Breast epithelium (tissue), 4 donors: ENCODE data around the gene FUT3. TPM values are rescaled to one million over a fixed set of nuclear protein-coding genes. Genes with fewer than 3 reads are reported as not detected.

ENCODE experiments used
- DNase-seq, 2 donors: peaks; one replicate each; pipeline ENCODE4 v3.0.0-alpha.2; 2019; ENCODE audit warnings: low spot score in 2 of 2
- H3K27ac ChIP-seq, 2 donors: fragments of 200-600 bp; sonication (generic) in 1 of 2; one replicate each; pipeline ENCODE4 v1.5.1; 2016 to 2019; ENCODE audit warnings: mild to moderate bottlenecking in 1 of 2
- H3K27me3 ChIP-seq, 2 donors: fragments of 200-600 bp; sonication (generic) in 1 of 2; one replicate each; pipeline versions ENCODE4 v1.5.1 to v1.6.0; 2017 to 2019; ENCODE audit warnings: control low read depth in 1 of 2, mild to moderate bottlenecking in 1 of 2
- H3K36me3 ChIP-seq: fragments of 200-600 bp; one replicate; pipeline ENCODE4 v1.5.1; 2019
- H3K4me1 ChIP-seq, 2 donors: fragments of 200-600 bp; sonication (generic); one replicate each; pipeline ENCODE4 v1.5.1; 2016 to 2019; ENCODE audit warnings: control low read depth in 1 of 2
- H3K4me3 ChIP-seq, 3 donors: fragments of 200-600 bp; sonication (generic); 1 replicate in 2 of 3; 2 replicates in 1 of 3; pipeline ENCODE4 v1.5.1; 2016 to 2019; ENCODE audit warnings: mild to moderate bottlenecking in 3 of 3, moderate library complexity in 2 of 3
- H3K9me3 ChIP-seq, 2 donors: fragments of 200-600 bp; sonication (generic) in 1 of 2; one replicate each; pipeline ENCODE4 v1.5.1; 2016 to 2019; ENCODE audit warnings: control low read depth in 1 of 2
- POLR2A ChIP-seq: fragments of 450-650 bp; IDR thresholded peaks from one replicate; pipeline ENCODE4 v1.6.1; 2016; ENCODE audit warnings: antibody characterized with exemption, mild to moderate bottlenecking, moderate library complexity
- POLR2AphosphoS5 ChIP-seq, 3 donors: sonication (generic); formaldehyde crosslinking; IDR thresholded peaks; one replicate each; pipeline ENCODE4 v1.6.1; 2017; ENCODE audit warnings: antibody characterized with exemption in 3 of 3
- intact Hi-C: fragments of 100-400 bp; cut with DNase I; formaldehyde crosslinking; loops from one replicate; pipeline ENCODE4 v1.15.1; 2023; ENCODE audit warnings: low total_unique reads
- total RNA-seq, 3 donors: library from RNA; depleted of rRNA; stranded (reverse); fragments of >200 nt; gene quantifications; one replicate each; pipeline ENCODE4 v1.1.0, GENCODE V29; 2016
- TF ChIP-seq, protein P1 (sequence below), 3 donors: fragments of 450-650 bp; IDR thresholded peaks; one replicate each; pipeline ENCODE4 v1.5.1; 2016 to 2017; ENCODE audit warnings: antibody characterized with exemption in 3 of 3, mild to moderate bottlenecking in 3 of 3, moderate library complexity in 3 of 3

Gene FUT3
- total RNA-seq, 3 donors from 2014 or later = 1.3 to 2.9 TPM; not detected in 1

DNA sequence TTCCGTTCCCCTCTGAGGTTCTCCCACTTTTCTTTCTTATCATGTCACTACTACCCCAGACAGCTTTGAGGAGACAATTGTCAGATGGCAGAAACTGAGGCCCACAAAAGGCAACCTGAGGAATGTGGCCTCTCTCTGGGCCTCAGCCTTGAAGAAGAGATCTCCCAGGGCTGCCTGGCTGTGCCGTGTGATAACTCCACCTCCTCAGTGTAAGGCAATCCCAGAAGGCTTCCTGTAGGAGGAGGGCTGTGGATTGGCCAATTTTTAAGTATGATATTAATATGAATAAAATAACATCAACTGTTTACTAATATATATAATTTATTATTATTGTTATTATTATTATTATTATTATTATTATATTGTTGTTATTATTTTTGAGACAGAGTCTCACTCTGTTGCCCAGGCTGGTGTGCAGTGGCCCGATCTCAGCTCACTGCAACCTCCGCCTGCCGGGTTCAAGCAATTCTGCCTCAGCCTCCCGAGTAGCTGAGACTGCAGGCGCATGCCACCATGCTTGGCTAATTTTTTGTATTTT lies 55.8 kb downstream of the FUT3 start:
- TF ChIP-seq, protein P1, sequence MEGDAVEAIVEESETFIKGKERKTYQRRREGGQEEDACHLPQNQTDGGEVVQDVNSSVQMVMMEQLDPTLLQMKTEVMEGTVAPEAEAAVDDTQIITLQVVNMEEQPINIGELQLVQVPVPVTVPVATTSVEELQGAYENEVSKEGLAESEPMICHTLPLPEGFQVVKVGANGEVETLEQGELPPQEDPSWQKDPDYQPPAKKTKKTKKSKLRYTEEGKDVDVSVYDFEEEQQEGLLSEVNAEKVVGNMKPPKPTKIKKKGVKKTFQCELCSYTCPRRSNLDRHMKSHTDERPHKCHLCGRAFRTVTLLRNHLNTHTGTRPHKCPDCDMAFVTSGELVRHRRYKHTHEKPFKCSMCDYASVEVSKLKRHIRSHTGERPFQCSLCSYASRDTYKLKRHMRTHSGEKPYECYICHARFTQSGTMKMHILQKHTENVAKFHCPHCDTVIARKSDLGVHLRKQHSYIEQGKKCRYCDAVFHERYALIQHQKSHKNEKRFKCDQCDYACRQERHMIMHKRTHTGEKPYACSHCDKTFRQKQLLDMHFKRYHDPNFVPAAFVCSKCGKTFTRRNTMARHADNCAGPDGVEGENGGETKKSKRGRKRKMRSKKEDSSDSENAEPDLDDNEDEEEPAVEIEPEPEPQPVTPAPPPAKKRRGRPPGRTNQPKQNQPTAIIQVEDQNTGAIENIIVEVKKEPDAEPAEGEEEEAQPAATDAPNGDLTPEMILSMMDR (IDR thresholded peaks at IDR 0.05) = no peak
- TF ChIP-seq POLR2A (no peak), POLR2AphosphoS5 (IDR thresholded peaks at IDR 0.05) (no peak)
- Histone ChIP-seq H3K9me3 (no peaks in the 10 kb centered on the region), H3K27me3 (no peaks in the 10 kb centered on the region), H3K36me3 (no peaks in the 10 kb centered on the region), H3K4me1 (no peaks in the 10 kb centered on the region), H3K27ac (no peak overlapping the region), H3K4me3 (no peak overlapping the region)
- DNase-seq = no peak
- intact Hi-C loops = loop anchor here (5.0 kb wide), 1 partner anchor 918 kb away; no protein-coding TSS in a partner anchor

DNA sequence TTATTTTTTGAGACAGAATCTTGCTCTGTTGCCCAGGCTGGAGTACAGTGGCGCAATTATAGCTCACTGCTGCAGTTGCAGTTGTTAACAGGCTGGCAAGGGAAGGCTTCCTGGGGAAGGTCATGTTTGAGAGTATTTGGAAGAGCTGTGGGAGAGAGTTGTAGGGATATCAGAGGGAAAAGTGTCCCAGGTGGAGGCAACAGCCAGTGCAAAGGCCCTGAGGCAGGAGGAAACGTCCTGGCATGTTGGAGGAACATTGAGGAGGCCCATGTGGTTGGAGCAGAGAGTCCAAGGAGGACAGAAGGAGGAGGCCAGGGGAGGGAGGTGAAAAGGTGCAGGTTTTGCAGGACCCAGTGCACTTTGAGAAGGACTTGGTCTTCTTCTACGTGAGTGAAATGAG lies 58.1 kb downstream of the FUT3 start:
- no peak for DNase-seq
- Histone ChIP-seq H3K4me1 (peaks cover 0 to 8% of the 10 kb centered on the region in 2 donors), H3K27me3 (no peaks in the 10 kb centered on the region), H3K9me3 (no peaks in the 10 kb centered on the region), H3K27ac (no peak overlapping the region), H3K36me3 (no peaks in the 10 kb centered on the region), H3K4me3 (no peak overlapping the region)
- intact Hi-C loops = no loop called here
- TF ChIP-seq, protein P1 (IDR thresholded peaks at IDR 0.05) = no peak
- TF ChIP-seq POLR2AphosphoS5 (IDR thresholded peaks at IDR 0.05) (no peak), POLR2A (no peak)

Other genes starting within 250 kb of the FUT3 start
- 10 to 100 TPM; 46.4 to 68.8 (median 62.1) TPM for gene SAFB2, start 228.7 kb downstream of the FUT3 start, total RNA-seq
- 100 to 1,000 TPM in 2 of 3 donors, 10 to 100 TPM in 1; 64.2 to 112 (median 111) TPM for gene SAFB, start 228.4 kb downstream of the FUT3 start, total RNA-seq
- gene MICOS13, start 170.9 kb downstream of the FUT3 start, total RNA-seq = 10 to 100 TPM; 29.4 to 49.5 (median 44.3) TPM
- gene HSD11B1L, start 170.4 kb downstream of the FUT3 start, total RNA-seq = 10 to 100 TPM; 10.4 to 13.1 (median 11.1) TPM
- 1,000 to 10,000 TPM in 1 of 3 donors, 100 to 1,000 TPM in 2; 687 to 1,274 (median 863) TPM for gene RPL36, start 161.2 kb downstream of the FUT3 start, total RNA-seq
- gene LONP1, start 131.3 kb downstream of the FUT3 start, total RNA-seq = 10 to 100 TPM; 48.1 to 66.2 (median 60.6) TPM
- not detected for gene CATSPERD, start 130.8 kb downstream of the FUT3 start, total RNA-seq
- 1 to 10 TPM in 2 of 3 donors, under 1 TPM in 1; 0.64 to 2.0 (median 1.2) TPM for gene PRR22, start 66.7 kb downstream of the FUT3 start, total RNA-seq
- 10 to 100 TPM; 28.8 to 44.9 (median 37.2) TPM for gene DUS3L, start 60.3 kb downstream of the FUT3 start, total RNA-seq
- gene NRTN, start 46.4 kb downstream of the FUT3 start, total RNA-seq = 1 to 10 TPM in 2 of 3 donors, under 1 TPM in 1; 0.48 to 1.8 (median 1.6) TPM
- 1 to 10 TPM in 1 of 3 donors, under 1 TPM in 1, not detected in 1; 0.73 to 4.3 TPM for gene FUT6, start 11.7 kb downstream of the FUT3 start, total RNA-seq
- gene FUT5, start 19.1 kb upstream of the FUT3 start, total RNA-seq = not detected
- 100 to 1,000 TPM; 186 to 278 (median 186) TPM for gene NDUFA11, start 52.3 kb upstream of the FUT3 start, total RNA-seq
- gene VMAC, start 53.4 kb upstream of the FUT3 start, total RNA-seq = 10 to 100 TPM in 1 of 3 donors, 1 to 10 TPM in 2; 6.1 to 11.8 (median 9.2) TPM
- 10 to 100 TPM in 2 of 3 donors, 1 to 10 TPM in 1; 9.4 to 19.0 (median 16.4) TPM for gene CAPS, start 62.8 kb upstream of the FUT3 start, total RNA-seq
- 10 to 100 TPM; 54.4 to 66.2 (median 64.9) TPM for gene RANBP3, start 126.7 kb upstream of the FUT3 start, total RNA-seq